Small intestine (tissue), 7 donors: ENCODE results near the gene ITGAE. TPM values are rescaled to one million over a fixed set of nuclear protein-coding genes. Genes with fewer than 3 reads are reported as not detected.
A peak's percentile ranks its signal among the peaks of the same experiment; 100 is the strongest.

Source experiments
- DNase-seq, 2 donors: peaks; one replicate each; pipeline versions ENCODE4 v3.0.0 to v3.0.0-alpha.2; 2013
- FAIRE-seq: peaks from 2 replicates; lab custom pipeline; 2012; peaks lifted over from hg19 to GRCh38; lab: Jason Lieb, UNC
- H3K27ac ChIP-seq, 3 donors: one replicate each; pipeline ENCODE4 v1.5.1; 2013; ENCODE audit warnings: low read length in 2 of 3, mild to moderate bottlenecking in 2 of 3, control low read depth in 1 of 3, inconsistent platforms in 1 of 3, low read depth in 1 of 3, moderate library complexity in 1 of 3
- H3K27me3 ChIP-seq, 3 donors: one replicate each; pipeline ENCODE4 v1.6.1; 2013; ENCODE audit warnings: low read length in 3 of 3, inconsistent platforms in 1 of 3; ENCODE audit not compliant: control insufficient read depth in 3 of 3, insufficient read depth in 3 of 3
- H3K36me3 ChIP-seq, 3 donors: one replicate each; pipeline ENCODE4 v1.6.1; 2013; ENCODE audit warnings: low read length in 3 of 3, inconsistent platforms in 1 of 3, low read depth in 1 of 3, mild to moderate bottlenecking in 1 of 3, moderate library complexity in 1 of 3; ENCODE audit not compliant: control insufficient read depth in 3 of 3, insufficient read depth in 2 of 3
- H3K4me1 ChIP-seq, 3 donors: one replicate each; pipeline ENCODE4 v1.6.1; 2013; ENCODE audit warnings: low read length in 2 of 3, inconsistent platforms in 1 of 3, low read depth in 1 of 3, mild to moderate bottlenecking in 1 of 3, moderate library complexity in 1 of 3; ENCODE audit not compliant: control insufficient read depth in 3 of 3, insufficient read depth in 2 of 3
- H3K4me3 ChIP-seq, 3 donors: one replicate each; pipeline ENCODE4 v1.5.1; 2013; ENCODE audit warnings: low read length in 3 of 3, control low read depth in 1 of 3, inconsistent platforms in 1 of 3, low read depth in 1 of 3, mild to moderate bottlenecking in 1 of 3, moderate library complexity in 1 of 3
- H3K9me3 ChIP-seq, 2 donors: one replicate each; pipeline ENCODE4 v1.6.1; 2013; ENCODE audit warnings: low read depth in 1 of 2, low read length in 1 of 2; ENCODE audit not compliant: control insufficient read depth in 2 of 2, insufficient read depth in 1 of 2
- WGBS, 3 donors: extraction: QIAGEN DNeasy Blood & Tissue Kit; methylation state at CpG; one replicate each; pipeline ENCODE4 v1.1.7; 2013; 5-methylcytosine and 5-hydroxymethylcytosine counted together
- polyA plus RNA-seq, 4 donors: library from polyadenylated mRNA; stranded (reverse) in 3 of 4; unstranded in 1 of 4; fragments of 200-250 nt in 3 of 4; fragments of 120-200 nt in 1 of 4; gene quantifications; one replicate each; pipeline versions ENCODE4 v1.2.1 to v1.2.3, GENCODE V29; 2013
- donor health status: healthy with polysubstance abuse.
- donor health status: control.
- donor health status: control.
- donor health status: Bipolar disorder and iron deficiency.
- donor health status: healthy.

The ITGAE gene
- polyA plus RNA-seq, 4 donors: 39.4 to 57.8 (median 45.1) TPM

GRCh38 chr17:3813171-3813570 is 12.2 kb upstream of the ITGAE start:
- no peaks in the 10 kb centered on the region for H3K27me3 ChIP-seq
- H3K9me3 ChIP-seq: no peaks in the 10 kb centered on the region
- DNase-seq: no peak
- WGBS, 3 donors: 93 to 96% (median 93%) methylated on average over 15 of the region's 15 CpGs
- H3K27ac ChIP-seq: no peak overlapping the region
- no peak for FAIRE-seq
- H3K4me1 ChIP-seq: no peaks in the 10 kb centered on the region
- peaks cover 5 to 72% (median 29%) of the 10 kb centered on the region in 3 donors for H3K36me3 ChIP-seq
- no peak overlapping the region for H3K4me3 ChIP-seq

- Histone ChIP-seq H3K9me3 (no peaks in the 10 kb centered on the region), H3K4me3 (no peak overlapping the region), H3K27me3 (no peaks in the 10 kb centered on the region), H3K4me1 (no peaks in the 10 kb centered on the region), H3K27ac (no peak overlapping the region), H3K36me3 (peaks cover 5 to 73% (median 29%) of the 10 kb centered on the region in 3 donors)
- no peak for FAIRE-seq
- WGBS, 3 donors: 90 to 95% (median 94%) methylated on average over 12 of the region's 12 CpGs
- DNase-seq: no peak
These were observed 11.8 kb upstream of the ITGAE start for GRCh38 chr17:3812771-3813170.

GRCh38 chr17:3812284-3812683 is 11.3 kb upstream of the ITGAE start:
- WGBS, 3 donors: 88 to 93% (median 92%) methylated on average over 10 of the region's 10 CpGs
- H3K27ac ChIP-seq: no peak overlapping the region
- peaks cover 5 to 75% (median 29%) of the 10 kb centered on the region in 3 donors for H3K36me3 ChIP-seq
- no peaks in the 10 kb centered on the region for H3K27me3 ChIP-seq
- H3K4me3 ChIP-seq: no peak overlapping the region
- FAIRE-seq: no peak
- DNase-seq: no peak
- H3K9me3 ChIP-seq: no peaks in the 10 kb centered on the region
- H3K4me1 ChIP-seq: no peaks in the 10 kb centered on the region

GRCh38 chr17:3810019-3810418 is 9.0 kb upstream of the ITGAE start:
- WGBS, 3 donors: 85 to 93% (median 88%) methylated on average over 4 of the region's 4 CpGs
- DNase-seq: no peak
- Histone ChIP-seq H3K4me3 (no peak overlapping the region), H3K27me3 (no peaks in the 10 kb centered on the region), H3K4me1 (peaks cover 0 to 8% (median 0%) of the 10 kb centered on the region in 3 donors), H3K36me3 (peaks cover 5 to 70% (median 24%) of the 10 kb centered on the region in 3 donors), H3K27ac (no peak overlapping the region), H3K9me3 (no peaks in the 10 kb centered on the region)
- FAIRE-seq: no peak

GRCh38 chr17:3809135-3809534 is 8.1 kb upstream of the ITGAE start:
- no peak for DNase-seq
- FAIRE-seq: no peak
- Histone ChIP-seq H3K27me3 (no peaks in the 10 kb centered on the region), H3K27ac (no peak overlapping the region), H3K4me1 (peaks cover 0 to 16% (median 0%) of the 10 kb centered on the region in 3 donors), H3K4me3 (no peak overlapping the region), H3K9me3 (no peaks in the 10 kb centered on the region), H3K36me3 (peaks cover 5 to 62% (median 20%) of the 10 kb centered on the region in 3 donors)
- WGBS, 3 donors: 84 to 95% (median 87%) methylated on average over 4 of the region's 4 CpGs

- DNase-seq (no peak), FAIRE-seq (no peak)
- 91 to 92% (median 91%) methylated on average over 7 of the region's 7 CpGs for WGBS, 3 donors
These were observed 7.7 kb upstream of the ITGAE start for GRCh38 chr17:3808701-3809100.

GRCh38 chr17:3805581-3805980 is 4.6 kb upstream of the ITGAE start:
- H3K27me3 ChIP-seq: no peaks in the 10 kb centered on the region
- peaks cover 0 to 55% (median 5%) of the 10 kb centered on the region in 3 donors for H3K36me3 ChIP-seq
- DNase-seq: no peak
- H3K4me1 ChIP-seq: peaks cover 0 to 17% (median 0%) of the 10 kb centered on the region in 3 donors
- FAIRE-seq: no peak
- WGBS, 3 donors: 86 to 98% (median 95%) methylated on average over 5 of the region's 5 CpGs
- no peaks in the 10 kb centered on the region for H3K9me3 ChIP-seq
- H3K27ac ChIP-seq: no peak overlapping the region
- no peak overlapping the region for H3K4me3 ChIP-seq

More at GRCh38 chr17:3808701-3809100, 7.7 kb upstream of the ITGAE start:
- Histone ChIP-seq H3K4me1 (peaks cover 0 to 17% (median 0%) of the 10 kb centered on the region in 3 donors), H3K4me3 (no peak overlapping the region), H3K9me3 (no peaks in the 10 kb centered on the region), H3K27ac (no peak overlapping the region), H3K36me3 (peaks cover 5 to 60% (median 16%) of the 10 kb centered on the region in 3 donors), H3K27me3 (no peaks in the 10 kb centered on the region)

- Histone ChIP-seq H3K27ac (peak overlapping the region in 1 of 3 donors; percentile 21), H3K4me3 (no peak overlapping the region), H3K36me3 (peaks cover 0 to 49% (median 0%) of the 10 kb centered on the region in 3 donors), H3K9me3 (no peaks in the 10 kb centered on the region), H3K4me1 (peaks cover 0 to 17% (median 0%) of the 10 kb centered on the region in 3 donors), H3K27me3 (no peaks in the 10 kb centered on the region)
- FAIRE-seq (no peak), DNase-seq (peak; percentile 79 to 80)
- WGBS, 3 donors: 18 to 55% (median 20%) methylated on average over 6 of the region's 6 CpGs
These were observed 3.5 kb upstream of the ITGAE start for GRCh38 chr17:3804503-3804931.

GRCh38 chr17:3803308-3803640 is 2.3 kb upstream of the ITGAE start:
- H3K27me3 ChIP-seq: no peaks in the 10 kb centered on the region
- peaks cover 0 to 17% (median 0%) of the 10 kb centered on the region in 3 donors for H3K4me1 ChIP-seq
- no peak for DNase-seq
- H3K27ac ChIP-seq: peak overlapping the region in 1 of 3 donors; percentile 34
- no peak for FAIRE-seq
- H3K9me3 ChIP-seq: no peaks in the 10 kb centered on the region
- peaks cover 0 to 37% (median 0%) of the 10 kb centered on the region in 3 donors for H3K36me3 ChIP-seq
- no peak overlapping the region for H3K4me3 ChIP-seq
- 76 to 84% (median 82%) methylated on average over 5 of the region's 5 CpGs for WGBS, 3 donors
